ENCODE data around the gene TBL1X.

Gene TBL1X

GRCh38 chrX:9614016-9614415 lies 149.2 kb downstream of the TBL1X start:
- no peak for TF ChIP-seq CTCF (IDR thresholded peaks at IDR 0.05)

GRCh38 chrX:9619133-9619532 lies 154.3 kb downstream of the TBL1X start:
- no peak for TF ChIP-seq CTCF (IDR thresholded peaks at IDR 0.05)

GRCh38 chrX:9619581-9619980 lies 154.7 kb downstream of the TBL1X start:
- TF ChIP-seq CTCF (IDR thresholded peaks at IDR 0.05): no peak

- no peak for TF ChIP-seq CTCF (IDR thresholded peaks at IDR 0.05)
Measured at GRCh38 chrX:9622128-9622527, 157.3 kb downstream of the TBL1X start.

- TF ChIP-seq CTCF (IDR thresholded peaks at IDR 0.05): no peak
Measured at GRCh38 chrX:9626379-9626778, 161.5 kb downstream of the TBL1X start.

GRCh38 chrX:9627922-9628321 lies 163.1 kb downstream of the TBL1X start:
- TF ChIP-seq CTCF (IDR thresholded peaks at IDR 0.05): no peak

- TF ChIP-seq CTCF (IDR thresholded peaks at IDR 0.05): no peak
Measured at GRCh38 chrX:9628779-9629493, 164.1 kb downstream of the TBL1X start.

GRCh38 chrX:9634551-9634950 lies 169.7 kb downstream of the TBL1X start:
- TF ChIP-seq CTCF (IDR thresholded peaks at IDR 0.05): no peak

Data from LNCAP (cell line).